Motor neuron (in vitro differentiated cells): Measurements from ENCODE around the gene RABL3. TPM values are rescaled to one million over a fixed set of nuclear protein-coding genes. Genes with fewer than 3 reads are reported as not detected.
"Not testable (repeated sequence)": the region's sequence is repeated elsewhere in the genome, so short reads cannot be mapped to it uniquely, and the experiment has no call there.

Experiments
- ATAC-seq, 8 experiments: fragments of 200-7000 bp; cut with Tn5 transposase; replicated peaks in 6 of 8; 2 replicates each; pipeline ENCODE4 v1.8.0; 2021; ENCODE audit warnings: mild to moderate bottlenecking in 8 of 8, moderate library complexity in 8 of 8
- H3K27ac ChIP-seq, 2 donors: fragments of 250-450 bp; sonication (Bioruptor Pico); 2 replicates each; pipeline ENCODE4 v1.9.0; 2021; ENCODE audit warnings: antibody characterized with exemption in 2 of 2, mild to moderate bottlenecking in 2 of 2, moderate library complexity in 1 of 2
- H3K4me1 ChIP-seq, 2 donors: fragments of 250-450 bp; sonication (Bioruptor Pico); replicated peaks in 1 of 2; 2 replicates each; pipeline ENCODE4 v1.6.1; 2021; ENCODE audit warnings: antibody characterized with exemption in 2 of 2, mild to moderate bottlenecking in 2 of 2, moderate library complexity in 1 of 2
- H3K4me3 ChIP-seq, 5 donors: fragments of 250-450 bp; sonication (Bioruptor Pico); 2 replicates each; pipeline ENCODE4 v1.9.0; 2021; ENCODE audit warnings: antibody characterized with exemption in 5 of 5, mild to moderate bottlenecking in 5 of 5, moderate library complexity in 4 of 5
- WGBS, 10 experiments: fragments of 450-650 bp; shearing (Covaris generic); methylation state at CpG; one replicate each; pipeline ENCODE4 v1.0.0; 2022; 5-methylcytosine and 5-hydroxymethylcytosine counted together
- in situ Hi-C, 9 experiments: fragments of 400-800 bp; cut with MboI; loops; one replicate each; pipeline ENCODE4 v1.15.0; 2021; ENCODE audit warnings: low sequenced_read_pairs in 9 of 9, low pct_unique_long_range_greater_than_20kb in 2 of 9; ENCODE audit not compliant: unreplicated experiment in 9 of 9
- total RNA-seq, 8 experiments: library from RNA; unstranded; fragments of 300-600 nt; gene quantifications; 2 replicates each; pipeline versions ENCODE4 v1.2.3 to v1.2.4, GENCODE V29; 2022

The RABL3 gene, protein sequence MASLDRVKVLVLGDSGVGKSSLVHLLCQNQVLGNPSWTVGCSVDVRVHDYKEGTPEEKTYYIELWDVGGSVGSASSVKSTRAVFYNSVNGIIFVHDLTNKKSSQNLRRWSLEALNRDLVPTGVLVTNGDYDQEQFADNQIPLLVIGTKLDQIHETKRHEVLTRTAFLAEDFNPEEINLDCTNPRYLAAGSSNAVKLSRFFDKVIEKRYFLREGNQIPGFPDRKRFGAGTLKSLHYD
- 10 to 100 TPM in 5 of 8 experiments, 1 to 10 TPM in 3; 5.3 to 15.2 (median 11.3) TPM for total RNA-seq

DNA sequence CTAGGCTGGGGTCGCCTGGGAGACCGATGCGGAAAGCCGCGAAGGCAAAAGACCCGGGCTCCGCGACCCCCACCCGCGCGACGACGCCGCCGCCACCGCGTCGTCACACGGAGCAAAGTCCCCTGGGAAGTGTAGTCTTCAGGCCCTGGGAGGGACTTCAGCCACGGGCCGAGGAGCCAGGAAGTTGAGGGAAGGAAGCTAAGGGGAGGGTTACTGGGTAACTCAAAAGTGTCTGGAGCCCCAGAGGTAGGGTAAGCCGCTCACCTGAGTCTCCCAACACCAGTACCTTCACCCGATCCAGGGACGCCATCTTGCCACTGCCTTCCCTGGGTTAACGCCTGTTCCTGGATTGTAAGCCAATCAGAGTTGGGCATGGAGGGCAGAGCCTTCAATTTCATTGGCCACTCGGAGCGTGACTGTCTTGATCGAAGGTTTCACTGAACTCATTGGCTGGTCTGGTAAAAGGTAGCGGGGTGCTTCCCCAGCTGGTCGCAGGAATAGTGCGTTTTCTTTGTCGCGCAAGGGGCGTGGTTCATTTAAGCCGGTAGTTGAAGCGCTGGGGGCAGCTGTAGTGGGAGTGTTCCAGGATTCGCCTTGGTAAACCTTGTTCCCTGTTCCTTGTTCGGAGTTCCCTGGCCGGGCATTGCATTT lies at the start of gene RABL3, which contains the start of gene GTF2E1:
RABL3 (minus strand) TSS at position 319 of the 651 bp plus-strand sequence; CDS start at position 310, 9 bp downstream.
GTF2E1 (plus strand) TSS at position 547 of the 651 bp plus-strand sequence. CDS start 7,809 bp downstream, outside the sequence.
- in situ Hi-C loops, result no loop called here
- Histone ChIP-seq H3K27ac (peak within 1 kb of the TSS; percentile 97 to 98), H3K4me3 (peak within 1 kb of the TSS; percentile 70 to 97 (median 90)), H3K4me1 (peaks cover 5 to 8% of the 10 kb centered on the region in 2 donors)
- 0 to 6% (median 0%) methylated on average over 1 to 26 of the region's 39 CpGs; no CpG with 5 or more reads in 1 of the 10 experiments for WGBS, 10 experiments
- ATAC-seq, result peak; percentile 94 to 98 (median 98)

DNA sequence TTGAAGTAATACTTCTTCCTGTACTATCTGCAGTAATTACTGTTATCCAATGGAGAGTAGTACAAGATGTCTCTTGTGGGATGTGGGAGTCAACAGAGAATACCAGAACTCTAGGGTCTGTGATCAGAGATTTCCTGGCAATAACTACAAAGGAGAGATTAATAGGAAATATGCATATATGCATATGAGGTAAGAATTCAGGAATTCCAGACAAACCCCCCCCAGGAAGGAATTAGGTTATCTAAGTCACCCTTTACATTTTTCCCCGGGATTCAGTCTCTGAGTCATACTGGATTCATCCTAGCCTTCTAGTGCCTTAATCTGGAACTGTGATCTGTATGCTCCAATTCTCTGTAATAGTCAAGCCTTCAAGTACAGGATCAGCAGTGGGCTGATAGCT lies 49.6 kb upstream of the RABL3 start:
- H3K4me1 ChIP-seq, result no peaks in the 10 kb centered on the region
- H3K4me3 ChIP-seq, result no peak overlapping the region
- H3K27ac ChIP-seq, result no peak overlapping the region
- in situ Hi-C loops, result loop anchor here in 4 of 9 experiments (25.0 kb wide), 2 partner anchors 230 to 355 kb away; no protein-coding TSS in a partner anchor
- WGBS, 10 experiments, result 0 to 100% (median 40%) methylated on average over 1 of the region's 1 CpG; no CpG with 5 or more reads in 3 of the 10 experiments
- ATAC-seq, result peak in 3 of 8 experiments; percentile 76 to 80 (median 78)

DNA sequence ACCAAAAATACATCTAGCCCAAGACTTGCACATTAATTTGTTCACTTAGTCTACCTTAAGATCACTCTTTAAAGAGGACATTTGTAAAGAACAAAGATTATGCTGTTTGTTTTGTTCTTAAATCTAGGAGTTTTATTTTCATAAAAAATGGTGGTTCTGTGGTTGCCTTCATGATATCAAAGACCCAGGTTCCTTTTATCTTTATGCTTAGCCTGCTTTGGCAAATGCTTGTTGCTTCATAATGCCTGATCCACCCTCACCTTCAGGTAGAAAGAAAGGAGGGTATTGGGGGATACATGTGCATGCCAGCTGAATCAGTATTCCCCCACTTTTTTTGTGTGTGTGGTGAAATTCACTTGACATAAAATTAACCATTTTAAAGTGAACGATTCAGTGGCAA lies 48.7 kb upstream of the RABL3 start:
- Histone ChIP-seq H3K27ac (no peak overlapping the region), H3K4me3 (no peak overlapping the region), H3K4me1 (no peaks in the 10 kb centered on the region)
- in situ Hi-C loops, result loop anchor here in 4 of 9 experiments (25.0 kb wide), 2 partner anchors 229 to 354 kb away; no protein-coding TSS in a partner anchor
- no peak for ATAC-seq
- WGBS, 10 experiments, result 33 to 100% (median 75%) methylated on average over 1 of the region's 1 CpG; no CpG with 5 or more reads in 4 of the 10 experiments

DNA sequence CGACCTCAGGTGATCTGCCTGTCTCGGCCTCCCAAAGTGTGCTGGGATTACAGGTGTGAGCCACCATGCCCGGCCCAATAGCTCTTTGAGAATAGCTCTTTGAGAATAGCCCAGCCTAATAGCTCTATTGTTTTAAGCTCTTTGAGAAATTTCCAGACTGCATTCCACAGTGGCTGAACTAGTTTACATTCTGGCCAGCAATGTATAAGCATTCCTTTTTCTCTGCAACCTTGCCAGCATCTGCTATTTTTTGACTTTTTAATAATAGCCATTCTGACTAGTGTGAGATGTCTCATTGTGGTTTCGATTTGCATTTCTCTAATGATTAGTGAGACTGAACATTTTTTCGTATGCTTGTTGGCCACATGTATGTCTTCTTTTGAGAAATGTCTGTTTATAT lies 43.5 kb upstream of the RABL3 start:
- not testable (repeated sequence) for H3K4me3 ChIP-seq, H3K27ac ChIP-seq, H3K4me1 ChIP-seq, ATAC-seq
- in situ Hi-C loops, result loop anchor here in 4 of 9 experiments (25.0 kb wide), 2 partner anchors 224 to 349 kb away; no protein-coding TSS in a partner anchor
- 18 to 96% (median 65%) methylated on average over 1 to 5 of the region's 5 CpGs for WGBS, 10 experiments

DNA sequence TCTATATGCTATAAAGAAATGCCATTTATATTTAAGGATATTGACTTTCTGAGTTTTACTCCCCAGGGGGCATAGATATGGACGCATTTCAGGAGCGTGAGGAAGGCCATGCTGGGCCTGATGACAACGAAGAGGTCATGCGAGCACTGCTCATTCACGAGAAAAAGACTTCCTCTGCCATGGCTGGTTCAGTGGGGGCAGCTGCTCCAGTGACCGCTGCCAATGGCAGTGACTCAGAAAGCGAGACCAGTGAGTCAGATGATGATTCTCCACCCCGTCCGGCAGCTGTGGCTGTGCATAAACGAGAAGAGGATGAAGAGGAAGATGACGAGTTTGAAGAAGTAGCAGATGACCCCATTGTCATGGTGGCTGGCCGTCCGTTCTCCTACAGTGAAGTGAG lies 38.7 kb upstream of the RABL3 start:
- WGBS, 10 experiments, result 13 to 100% (median 81%) methylated on average over 2 to 8 of the region's 13 CpGs; no CpG with 5 or more reads in 1 of the 10 experiments
- ATAC-seq, result peak in 2 of 8 experiments; percentile 99
- in situ Hi-C loops, result loop anchor here in 4 of 9 experiments (25.0 kb wide), 2 partner anchors 219 to 344 kb away; no protein-coding TSS in a partner anchor
- Histone ChIP-seq H3K4me3 (no peak overlapping the region), H3K4me1 (no peaks in the 10 kb centered on the region), H3K27ac (no peak overlapping the region)

DNA sequence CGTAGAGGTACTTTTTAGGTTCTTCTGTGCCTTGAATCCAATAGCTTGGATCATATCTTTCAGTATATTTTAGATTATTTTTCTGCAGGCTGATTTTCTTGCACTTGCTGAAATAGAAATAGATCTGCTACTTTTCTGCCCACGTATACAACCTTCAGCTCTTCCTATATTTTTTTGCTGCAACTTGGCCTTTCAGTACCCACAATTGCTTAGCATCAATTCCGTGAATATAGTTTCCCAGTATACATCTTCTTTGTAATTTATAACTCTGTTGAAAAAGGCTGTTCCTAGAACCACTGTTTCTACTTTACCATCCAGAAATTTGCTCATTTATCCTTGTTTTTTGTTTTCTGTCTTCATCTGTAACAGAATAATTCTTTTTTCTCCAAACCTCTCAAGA lies 36.5 kb upstream of the RABL3 start:
- Histone ChIP-seq H3K27ac (no peak overlapping the region), H3K4me3 (no peak overlapping the region), H3K4me1 (no peaks in the 10 kb centered on the region)
- in situ Hi-C loops, result loop anchor here in 4 of 9 experiments (25.0 kb wide), 2 partner anchors 216 to 341 kb away; no protein-coding TSS in a partner anchor
- ATAC-seq, result no peak
- WGBS, 10 experiments, result 84 to 100% (median 97%) methylated on average over 1 to 3 of the region's 3 CpGs

DNA sequence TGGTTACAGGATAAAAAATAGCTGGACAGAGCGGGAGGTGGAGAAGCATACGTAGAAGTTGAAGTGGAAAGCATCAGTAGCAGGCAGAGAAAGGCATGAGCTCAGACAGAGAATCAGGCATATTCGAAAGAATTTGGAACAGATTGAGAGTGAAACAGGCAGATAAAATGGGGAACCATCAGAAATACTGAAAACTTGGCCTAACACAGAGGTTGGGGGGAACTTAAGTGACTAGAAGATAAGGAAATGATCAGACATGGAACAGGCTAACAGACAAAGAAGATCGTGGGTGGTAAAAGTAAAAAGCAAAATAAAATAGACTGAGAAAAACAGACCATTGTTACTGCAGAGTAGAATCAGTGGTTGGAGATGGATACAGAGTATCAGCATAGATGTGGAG lies 33.1 kb upstream of the RABL3 start:
- in situ Hi-C loops, result loop anchor here in 4 of 9 experiments (25.0 kb wide), 2 partner anchors 213 to 338 kb away; no protein-coding TSS in a partner anchor
- 88 to 100% (median 96%) methylated on average over 1 to 4 of the region's 4 CpGs for WGBS, 10 experiments
- no peak overlapping the region for H3K27ac ChIP-seq
- no peaks in the 10 kb centered on the region for H3K4me1 ChIP-seq
- ATAC-seq, result no peak
- H3K4me3 ChIP-seq, result no peak overlapping the region

DNA sequence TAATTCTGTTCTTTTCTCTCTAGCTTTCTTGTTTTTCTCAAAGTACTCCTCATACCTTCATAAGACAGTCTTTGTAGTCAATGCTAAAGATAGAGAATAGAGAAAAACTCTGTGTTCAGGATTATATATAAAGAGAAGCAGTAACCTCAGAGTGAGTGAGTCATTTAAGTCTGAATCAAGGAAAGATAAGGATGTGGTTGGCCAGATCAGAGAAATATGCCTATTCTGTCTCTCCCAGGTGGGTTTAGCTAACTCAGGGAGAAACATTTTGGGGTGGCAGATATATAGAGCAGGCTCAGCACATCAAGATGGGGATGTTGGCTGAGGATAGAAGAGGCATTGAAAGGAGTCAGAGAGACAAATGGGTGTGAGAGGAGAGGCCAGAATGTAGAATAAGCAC lies 31.6 kb upstream of the RABL3 start:
- no peak for ATAC-seq
- in situ Hi-C loops, result no loop called here
- Histone ChIP-seq H3K27ac (no peak overlapping the region), H3K4me1 (no peaks in the 10 kb centered on the region), H3K4me3 (no peak overlapping the region)

DNA sequence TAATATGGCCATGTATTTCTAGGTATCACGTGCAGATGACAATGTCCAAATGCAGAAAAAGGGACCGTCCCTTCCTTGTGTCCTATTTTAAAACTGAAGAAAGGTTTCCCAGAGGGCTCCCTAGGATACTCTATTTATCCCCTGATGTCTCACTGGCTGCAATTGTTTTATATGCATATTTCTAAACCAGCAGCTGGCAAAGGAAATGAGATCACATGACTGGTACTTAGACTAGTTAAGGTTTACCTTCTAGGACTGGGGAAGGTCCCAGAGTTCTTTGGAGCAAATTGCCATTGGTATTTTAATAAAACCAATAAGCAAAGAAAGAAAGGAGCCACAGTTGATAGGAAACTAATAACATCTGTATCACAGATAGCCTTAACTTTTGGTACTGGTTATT lies 29.8 kb upstream of the RABL3 start:
- H3K4me1 ChIP-seq, result no peaks in the 10 kb centered on the region
- no peak overlapping the region for H3K4me3 ChIP-seq
- ATAC-seq, result no peak
- in situ Hi-C loops, result no loop called here
- H3K27ac ChIP-seq, result no peak overlapping the region
- WGBS, 10 experiments, result 50 to 100% (median 60%) methylated on average over 1 to 2 of the region's 2 CpGs; no CpG with 5 or more reads in 4 of the 10 experiments

DNA sequence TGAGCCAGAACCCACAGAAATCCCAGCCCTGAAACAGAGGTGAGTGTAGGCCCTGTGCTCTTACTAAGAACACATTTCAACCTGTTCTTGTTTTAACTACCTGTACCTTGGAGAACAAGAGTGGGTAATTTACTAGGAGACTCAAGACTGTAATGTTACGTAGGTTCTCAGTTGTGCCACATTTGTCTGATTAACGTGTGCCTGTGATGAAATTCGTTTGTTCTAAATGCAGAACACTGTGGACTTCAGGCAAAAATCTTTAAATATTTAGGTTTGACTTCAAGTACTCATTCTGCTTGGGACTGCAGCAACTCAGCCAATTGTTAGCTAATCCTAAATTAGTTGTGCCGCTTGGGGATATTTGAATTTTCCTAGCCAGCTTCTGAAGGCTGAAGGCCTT lies 28.6 kb upstream of the RABL3 start:
- WGBS, 10 experiments, result 83 to 100% (median 91%) methylated on average over 1 to 4 of the region's 4 CpGs; no CpG with 5 or more reads in 2 of the 10 experiments
- no peak overlapping the region for H3K27ac ChIP-seq
- in situ Hi-C loops, result no loop called here

DNA sequence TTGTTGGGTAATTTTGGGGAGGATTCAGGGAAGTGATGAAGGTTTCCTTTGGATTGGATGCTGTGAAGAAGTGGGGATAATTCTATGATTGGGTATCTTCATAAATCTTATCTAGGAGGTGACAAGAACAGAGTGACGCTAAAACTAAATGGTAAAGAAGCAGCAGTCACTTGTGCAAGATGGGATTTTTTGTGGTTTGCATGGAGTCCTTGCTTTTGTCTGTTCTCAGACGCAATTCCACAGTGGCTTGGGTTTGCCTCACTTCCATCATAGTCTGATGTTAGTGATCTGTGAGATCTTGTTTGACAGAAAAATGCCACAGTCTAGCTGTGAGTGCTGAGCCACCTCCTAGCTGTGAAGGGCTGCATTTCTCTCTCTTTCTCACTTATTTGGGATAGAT lies 27.1 kb upstream of the RABL3 start:
- in situ Hi-C loops, result no loop called here
- ATAC-seq, result no peak
- WGBS, 10 experiments, result 83 to 100% (median 94%) methylated on average over 1 to 2 of the region's 2 CpGs; no CpG with 5 or more reads in 4 of the 10 experiments
- Histone ChIP-seq H3K27ac (no peak overlapping the region), H3K4me1 (peaks cover 0 to 9% of the 10 kb centered on the region in 2 donors), H3K4me3 (no peak overlapping the region)

More for the DNA sequence above, 28.6 kb upstream of the RABL3 start:
- H3K4me3 ChIP-seq, result no peak overlapping the region
- H3K4me1 ChIP-seq, result peaks cover 0 to 8% of the 10 kb centered on the region in 2 donors
- ATAC-seq, result no peak

DNA sequence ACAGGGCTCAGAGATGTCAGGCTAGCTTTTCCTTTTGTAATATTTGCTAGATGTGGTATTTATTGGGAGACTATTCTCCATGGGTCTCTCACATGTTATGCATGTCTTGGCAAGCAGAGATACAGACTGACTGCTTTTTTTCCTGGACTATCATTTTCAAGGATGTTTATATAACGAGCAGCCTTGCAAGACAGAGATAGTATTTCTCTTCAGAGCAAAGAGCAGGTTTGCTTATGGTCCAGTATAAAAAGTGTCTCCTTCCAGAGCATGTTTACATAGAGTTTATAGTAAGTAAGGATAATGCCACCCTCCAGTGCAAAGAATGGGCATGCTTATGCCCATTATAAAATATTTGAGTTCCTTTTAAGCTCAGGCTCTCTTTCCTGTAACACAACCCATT lies 24.8 kb upstream of the RABL3 start:
- H3K4me1 ChIP-seq, result peaks cover 0 to 9% of the 10 kb centered on the region in 2 donors
- WGBS, 10 experiments, result 33 to 100% (median 100%) methylated on average over 1 of the region's 1 CpG; no CpG with 5 or more reads in 2 of the 10 experiments
- in situ Hi-C loops, result no loop called here
- H3K27ac ChIP-seq, result no peak overlapping the region
- no peak for ATAC-seq
- H3K4me3 ChIP-seq, result no peak overlapping the region

DNA sequence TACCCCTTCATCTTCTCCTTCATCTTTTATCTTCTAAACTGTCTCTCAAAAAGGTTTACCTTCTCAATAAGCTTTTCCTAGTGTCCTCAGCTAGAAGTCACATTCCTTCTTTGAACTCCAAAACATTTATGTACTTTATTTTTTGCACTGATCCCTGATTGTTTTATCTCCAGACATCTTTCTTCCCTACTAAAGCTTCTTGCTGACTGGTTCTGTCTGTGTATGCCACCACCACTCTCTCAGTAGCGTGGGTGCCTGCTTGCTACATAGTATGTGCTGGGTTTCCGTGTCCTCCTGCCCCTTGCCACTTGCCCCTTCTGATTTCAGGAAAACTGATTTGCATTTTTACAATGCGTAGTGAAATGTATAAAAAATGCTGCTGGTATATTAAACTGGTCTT lies 24.3 kb upstream of the RABL3 start:
- Histone ChIP-seq H3K27ac (no peak overlapping the region), H3K4me1 (peaks cover 0 to 9% of the 10 kb centered on the region in 2 donors), H3K4me3 (no peak overlapping the region)
- ATAC-seq, result no peak
- WGBS, 10 experiments, result 83 to 100% (median 92%) methylated on average over 2 to 3 of the region's 3 CpGs; no CpG with 5 or more reads in 2 of the 10 experiments
- in situ Hi-C loops, result no loop called here
